ENCODE measurements around the gene DPYD.

Gene DPYD

DNA sequence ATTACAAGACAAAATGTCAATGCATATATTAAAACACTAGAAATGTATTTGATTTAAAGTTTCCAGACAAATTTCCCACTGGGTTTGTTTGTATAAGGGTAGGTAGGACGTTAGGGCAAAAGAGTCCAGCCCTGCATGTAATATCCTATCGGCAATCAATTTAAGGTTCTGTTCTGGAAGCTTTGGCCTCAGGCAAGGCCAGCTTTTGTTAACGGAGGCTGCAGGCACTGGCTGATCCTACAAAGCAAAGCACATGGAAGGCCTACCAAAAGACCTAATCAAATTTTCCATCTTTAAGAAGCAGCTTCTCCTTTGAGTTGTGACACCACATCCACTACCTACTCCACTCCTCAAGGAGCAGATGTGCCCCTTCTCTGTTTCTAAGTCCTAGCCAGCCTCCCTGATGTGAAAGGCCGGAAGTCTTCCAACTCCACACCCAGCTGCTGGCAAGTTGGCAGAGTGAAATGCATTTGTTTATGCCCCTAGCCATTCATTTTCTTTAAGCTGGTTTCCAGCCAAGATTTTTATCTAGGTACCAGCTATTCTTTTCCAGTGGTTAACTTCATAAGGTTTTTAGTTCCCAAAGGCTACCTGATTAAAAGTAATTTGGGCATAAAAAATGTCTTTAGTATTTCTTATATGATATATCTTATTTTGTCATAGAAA, 746.7 kb downstream of the DPYD start:
- DNase-seq: no peak

- DNase-seq: no peak
Measured at GRCh38 chr1:97170300-97170699, 750.5 kb downstream of the DPYD start.

GRCh38 chr1:97168056-97168455, 752.8 kb downstream of the DPYD start:
- no peak for DNase-seq

DNA sequence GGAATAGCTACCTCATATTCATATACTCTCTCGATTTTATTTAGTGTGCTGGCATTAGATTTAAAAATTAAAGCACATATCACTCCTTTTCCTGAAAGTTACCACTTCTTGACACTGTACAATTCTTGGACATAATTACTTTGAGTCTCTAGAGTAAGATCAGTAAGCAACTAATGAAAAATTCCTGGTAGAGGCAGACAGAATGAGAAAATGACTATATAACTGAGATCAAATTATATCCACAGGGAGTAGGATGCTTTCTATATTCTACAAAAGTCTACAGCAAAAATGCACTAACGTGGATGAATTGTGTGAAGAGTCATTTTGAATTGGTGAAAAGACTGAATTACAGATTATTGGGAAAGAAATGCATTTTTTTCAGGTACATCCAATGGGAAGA, 753.6 kb downstream of the DPYD start:
- DNase-seq: no peak

GRCh38 chr1:97166626-97167025, 754.2 kb downstream of the DPYD start:
- no peak for DNase-seq

GRCh38 chr1:97164276-97164639, 756.6 kb downstream of the DPYD start:
- no peak for DNase-seq

DNA sequence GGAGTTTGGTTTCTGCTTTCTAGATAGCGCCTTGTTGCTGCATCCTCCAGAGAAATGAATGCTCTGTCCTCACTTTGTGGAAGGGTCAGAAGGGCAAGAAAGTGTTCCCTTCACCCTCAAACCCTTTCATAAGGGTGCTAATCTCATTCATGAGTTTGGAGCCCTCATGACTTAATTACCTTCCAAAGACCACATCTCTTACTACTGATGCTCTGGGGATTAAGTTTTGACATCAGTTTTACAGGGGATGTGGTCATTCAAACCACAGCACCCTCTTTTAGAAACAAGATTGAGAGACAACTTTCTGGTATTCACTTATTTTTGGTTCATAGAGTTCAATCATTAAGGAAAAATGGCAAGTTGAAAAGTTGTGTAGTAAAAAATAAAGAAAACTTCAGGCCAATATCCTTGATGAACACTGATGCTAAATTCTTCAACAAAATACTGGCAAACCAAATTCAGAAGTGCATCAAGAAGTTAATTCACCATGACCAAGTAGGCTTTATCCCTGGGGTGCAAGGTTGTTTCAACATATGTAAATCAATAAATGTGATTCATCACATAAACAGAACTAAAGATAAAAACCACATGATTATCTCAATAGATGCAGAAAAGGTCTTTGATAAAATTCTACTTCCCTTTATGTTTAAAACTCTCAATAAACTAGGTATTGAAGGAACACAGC, 757.1 kb downstream of the DPYD start:
- DNase-seq: no peak

DNA sequence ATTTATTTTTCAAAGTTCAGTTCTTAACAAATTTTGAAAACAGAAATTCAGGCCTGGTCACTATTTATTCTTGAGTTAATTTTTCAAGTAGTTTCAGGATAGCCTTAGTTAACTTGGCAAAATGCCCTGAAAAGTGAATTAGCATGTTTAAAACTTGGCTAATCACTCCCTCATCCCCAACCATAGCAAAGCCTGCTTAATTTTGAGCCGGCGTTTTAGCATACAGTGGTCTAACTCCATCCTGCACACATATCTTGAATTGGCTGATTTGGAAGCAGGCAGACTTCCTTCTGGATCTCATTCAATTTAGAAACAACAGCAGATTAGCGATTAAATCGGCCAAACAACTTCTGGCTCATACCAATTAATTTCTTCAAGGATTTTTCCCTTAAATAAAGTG, 760.0 kb downstream of the DPYD start:
- DNase-seq: no peak

- DNase-seq: no peak
Measured at GRCh38 chr1:97159342-97159741, 761.5 kb downstream of the DPYD start.

- DNase-seq: no peak
Measured at GRCh38 chr1:97158691-97159096, 762.1 kb downstream of the DPYD start.

DNA sequence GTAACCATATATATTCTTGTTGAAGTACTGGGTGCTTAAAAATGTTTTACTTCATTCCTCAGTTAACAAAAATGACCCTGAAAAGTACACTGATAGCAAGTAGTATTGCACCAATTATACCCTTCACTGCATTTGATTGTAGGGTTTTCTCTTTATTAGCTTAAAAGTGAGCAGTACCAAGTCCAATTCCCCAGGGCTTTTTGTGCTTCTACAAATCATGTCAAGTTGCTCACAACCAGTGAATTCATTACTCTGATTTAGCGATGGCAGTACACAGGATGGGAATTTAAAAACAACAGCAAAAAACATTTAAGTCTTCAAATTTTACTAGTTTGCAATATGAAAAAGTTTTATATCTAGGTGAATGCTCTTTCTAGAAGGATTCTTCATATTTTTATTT, 762.8 kb downstream of the DPYD start:
- no peak for DNase-seq

- DNase-seq: no peak
Measured at GRCh38 chr1:97151651-97152050, 769.2 kb downstream of the DPYD start.

- no peak for DNase-seq
Measured at GRCh38 chr1:97145321-97145956, 775.4 kb downstream of the DPYD start.

DNA sequence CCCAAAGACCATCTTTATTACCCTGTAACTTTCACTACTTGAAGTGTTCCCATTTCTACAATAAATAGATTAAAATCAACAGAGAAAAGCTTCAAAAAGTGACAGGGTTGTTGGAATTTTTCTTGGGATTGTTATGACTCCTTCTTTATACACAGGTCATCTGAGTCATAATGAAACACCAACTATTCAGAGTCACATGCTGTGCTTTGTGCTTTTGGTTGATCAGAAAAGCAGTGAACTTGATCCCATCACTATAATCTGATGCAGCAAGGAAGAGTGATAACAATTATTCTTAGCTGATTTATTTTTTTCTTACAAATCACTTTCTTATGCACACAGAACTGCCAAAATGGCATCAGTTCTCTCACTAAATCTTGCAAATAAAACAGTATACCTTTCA, 776.3 kb downstream of the DPYD start:
- no peak for DNase-seq

DNA sequence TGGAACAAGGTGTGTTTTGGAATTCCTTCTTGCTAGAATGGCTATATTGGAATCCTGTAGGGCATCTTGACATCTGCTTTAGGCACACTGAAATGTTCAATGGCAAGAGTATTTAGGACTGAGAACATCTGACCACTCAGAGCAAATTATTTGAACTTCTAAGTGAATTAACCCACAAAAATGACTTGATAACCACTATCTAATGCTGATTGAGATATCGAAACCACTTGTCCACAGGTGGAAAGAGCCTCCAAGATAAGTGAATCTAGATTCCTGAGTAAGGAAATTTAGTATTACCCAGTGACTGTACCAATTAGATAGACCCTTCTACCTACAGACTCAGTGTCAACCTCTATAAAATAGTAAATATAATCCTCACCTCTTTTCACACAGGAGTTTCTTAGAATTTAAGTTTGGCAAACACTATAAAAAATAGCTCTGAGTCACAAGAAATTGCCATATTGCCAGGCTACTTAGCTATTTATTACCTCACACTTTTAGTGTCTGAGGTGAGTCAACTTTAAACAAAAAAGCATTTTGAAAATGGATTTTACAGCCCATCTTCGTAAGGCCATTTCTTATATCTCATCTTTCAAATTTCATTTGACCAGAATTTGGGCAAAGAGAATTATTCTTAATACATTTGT, 777.5 kb downstream of the DPYD start:
- DNase-seq: no peak

- DNase-seq: no peak
Measured at GRCh38 chr1:97140611-97141010, 780.2 kb downstream of the DPYD start.

DNA sequence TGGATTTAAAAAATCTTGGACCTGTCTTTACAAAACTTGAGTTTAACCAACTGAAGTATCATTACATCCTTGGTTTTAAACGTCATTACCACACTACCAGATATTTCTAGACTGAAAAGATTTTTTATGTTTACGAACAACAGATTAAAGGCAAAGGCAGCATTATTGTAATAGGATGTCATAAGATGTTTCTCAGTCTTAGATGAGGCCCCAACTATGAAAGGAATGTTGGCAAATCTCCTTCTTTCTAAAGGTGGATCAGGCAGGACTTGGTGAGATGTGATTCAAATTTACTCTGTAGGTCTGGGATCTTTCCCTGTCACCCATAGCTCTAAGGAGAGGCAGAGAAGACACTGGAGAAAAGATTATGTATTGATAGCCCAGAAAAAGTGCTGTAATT, 781.3 kb downstream of the DPYD start:
- DNase-seq: no peak

DNA sequence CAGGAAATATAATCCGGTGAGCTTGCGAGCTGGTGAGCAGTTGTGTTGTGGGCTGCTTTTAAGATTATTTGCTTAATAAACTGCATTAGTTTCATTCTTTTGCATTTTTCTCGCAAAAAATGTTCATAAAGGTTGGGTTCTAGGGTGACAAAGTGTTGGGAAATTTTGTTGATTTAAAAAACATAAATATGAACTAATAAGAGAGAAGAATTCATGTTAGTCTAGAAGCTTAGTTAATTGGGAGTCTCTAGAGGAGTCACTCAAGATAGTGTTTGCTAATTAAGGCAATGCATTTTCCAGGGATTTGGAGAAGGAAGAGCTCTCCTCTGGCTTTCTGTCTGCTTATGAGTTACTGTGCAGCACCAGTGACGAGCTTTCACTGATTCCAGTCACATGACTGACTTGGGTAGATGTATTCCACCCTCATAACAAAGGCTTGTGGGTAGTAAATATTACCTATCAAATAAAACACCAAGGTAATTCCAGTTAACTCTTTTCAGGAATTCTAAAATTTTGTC, 782.3 kb downstream of the DPYD start:
- DNase-seq: no peak

DNA sequence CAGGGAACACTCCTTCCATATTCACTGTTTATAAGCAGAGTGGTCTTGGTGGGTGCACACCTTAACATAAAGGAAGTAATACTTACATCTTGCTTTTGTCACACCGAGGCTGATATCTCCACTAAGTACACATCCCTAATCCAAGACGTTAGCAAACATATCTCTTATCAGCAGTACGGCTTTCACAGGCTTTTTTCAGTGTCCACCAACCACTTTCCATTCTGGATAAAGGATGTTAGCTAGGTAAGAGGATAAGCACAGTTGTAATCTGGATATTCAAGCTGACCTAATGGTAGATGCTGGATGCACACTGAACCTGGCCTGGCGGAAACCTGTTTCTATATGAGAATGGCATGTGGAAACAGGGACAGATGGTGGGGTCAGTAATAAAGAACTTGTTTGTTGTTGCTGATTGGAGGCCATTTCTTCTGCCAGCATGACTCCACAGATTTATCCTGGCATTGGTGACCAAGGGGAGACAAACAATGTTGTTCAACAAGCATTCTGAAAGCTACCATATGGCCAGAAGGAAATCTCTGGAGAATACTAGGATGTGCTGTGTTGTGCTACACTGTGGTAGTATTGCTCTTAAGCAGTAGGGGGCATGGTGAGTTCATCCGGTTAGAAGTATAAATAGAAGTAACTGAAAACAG, 782.8 kb downstream of the DPYD start:
- DNase-seq: no peak

DNA sequence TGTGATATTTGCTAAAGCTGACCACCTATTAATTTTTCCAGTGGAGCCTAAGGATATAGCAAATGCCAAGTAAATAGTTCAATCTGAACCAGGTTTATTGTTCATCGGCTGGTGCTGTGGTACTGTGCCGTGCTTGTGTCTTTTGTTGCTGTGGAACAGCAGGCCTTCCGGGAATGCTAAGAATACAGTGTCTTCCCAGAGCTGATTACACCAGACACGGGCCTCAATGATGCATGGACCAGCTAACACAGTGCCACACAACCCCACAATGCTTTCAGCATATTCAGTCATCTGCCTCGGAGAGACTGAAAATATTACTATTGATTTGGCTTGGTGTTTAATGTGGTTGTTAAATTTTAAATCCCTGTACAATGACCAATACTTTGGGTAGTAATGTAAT, 783.8 kb downstream of the DPYD start:
- no peak for DNase-seq

GRCh38 chr1:97135972-97136371, 784.9 kb downstream of the DPYD start:
- DNase-seq: no peak

GRCh38 chr1:97128426-97128825, 792.4 kb downstream of the DPYD start:
- DNase-seq: no peak

DNA sequence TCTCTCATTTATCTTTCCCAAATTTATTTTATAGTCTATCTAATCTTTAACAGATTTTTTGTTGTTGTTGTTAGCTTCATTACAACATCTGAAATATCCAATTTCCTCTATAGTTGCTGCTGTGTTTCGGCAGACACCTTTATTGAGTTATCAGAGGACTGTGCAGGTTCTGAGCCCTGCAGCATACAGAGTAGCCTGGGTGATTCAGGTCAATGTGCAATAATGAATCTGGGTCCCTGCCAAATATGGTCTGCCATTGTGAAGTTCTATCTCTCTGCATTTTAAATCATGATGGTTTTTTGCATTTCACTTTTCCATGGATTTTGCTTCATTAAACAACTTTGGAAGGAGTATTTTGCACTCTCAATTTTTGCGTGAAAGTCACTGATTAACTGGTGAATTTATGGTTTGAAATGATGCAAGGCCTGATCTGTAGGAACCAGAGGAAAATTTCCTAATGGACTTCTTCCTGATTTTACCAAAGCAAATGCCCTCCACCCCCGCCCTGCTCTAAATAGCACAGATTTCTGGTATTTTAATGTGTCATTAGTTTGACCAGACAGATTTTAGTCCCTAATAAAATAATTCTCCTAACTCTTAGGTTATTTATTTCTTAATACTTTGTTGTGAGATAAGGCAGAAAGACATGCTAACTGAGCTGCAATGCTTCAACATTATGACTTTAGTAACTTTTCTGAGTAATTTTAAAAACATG, 797.0 kb downstream of the DPYD start:
- no peak for DNase-seq

Data from activated CD8-positive, alpha-beta memory T cell treated with anti-CD3 and anti-CD28 coated beads, Interleukin-2, amount 50 U/mL, for 48 hours (primary cell).